BLaER1 treated with 17β-estradiol and CSF1 and Interleukin-3, amounts not matched to agents 10 nM and 100 nM (cell line): ENCODE measurements around the gene STRADA.

ENCODE experiments used
- H3K27ac ChIP-seq, 11 experiments: shearing (Covaris generic); formaldehyde crosslinking; 2 replicates each; pipeline ENCODE4 v1.8.1; 2022
- H3K27me3 ChIP-seq, 11 experiments: shearing (Covaris generic); formaldehyde crosslinking; 2 replicates each; pipeline ENCODE4 v1.8.1; 2022
- H3K36me3 ChIP-seq, 11 experiments: shearing (Covaris generic); formaldehyde crosslinking; 2 replicates each; pipeline ENCODE4 v1.8.1; 2022
- H3K4me1 ChIP-seq, 10 experiments: shearing (Covaris generic); formaldehyde crosslinking; 2 replicates each; pipeline ENCODE4 v1.8.1; 2022
- H3K4me2 ChIP-seq, 11 experiments: shearing (Covaris generic); formaldehyde crosslinking; 2 replicates each; pipeline ENCODE4 v1.8.1; 2022
- H3K4me3 ChIP-seq, 10 experiments: shearing (Covaris generic); formaldehyde crosslinking; 2 replicates each; pipeline ENCODE4 v1.8.1; 2022
- H3K9ac ChIP-seq, 11 experiments: shearing (Covaris generic); formaldehyde crosslinking; 2 replicates each; pipeline ENCODE4 v1.8.1; 2022
- H3K9me3 ChIP-seq, 11 experiments: shearing (Covaris generic); formaldehyde crosslinking; replicated peaks in 1 of 11; 2 replicates each; pipeline ENCODE4 v1.8.1; 2022
- H4K20me1 ChIP-seq, 11 experiments: shearing (Covaris generic); formaldehyde crosslinking; 2 replicates each; pipeline ENCODE4 v1.8.1; 2022
- Cebpa-rat ChIP-seq, 11 experiments: shearing (Covaris generic); IDR thresholded peaks; 2 replicates each; pipeline ENCODE4 v1.8.1; 2022

Gene STRADA

DNA sequence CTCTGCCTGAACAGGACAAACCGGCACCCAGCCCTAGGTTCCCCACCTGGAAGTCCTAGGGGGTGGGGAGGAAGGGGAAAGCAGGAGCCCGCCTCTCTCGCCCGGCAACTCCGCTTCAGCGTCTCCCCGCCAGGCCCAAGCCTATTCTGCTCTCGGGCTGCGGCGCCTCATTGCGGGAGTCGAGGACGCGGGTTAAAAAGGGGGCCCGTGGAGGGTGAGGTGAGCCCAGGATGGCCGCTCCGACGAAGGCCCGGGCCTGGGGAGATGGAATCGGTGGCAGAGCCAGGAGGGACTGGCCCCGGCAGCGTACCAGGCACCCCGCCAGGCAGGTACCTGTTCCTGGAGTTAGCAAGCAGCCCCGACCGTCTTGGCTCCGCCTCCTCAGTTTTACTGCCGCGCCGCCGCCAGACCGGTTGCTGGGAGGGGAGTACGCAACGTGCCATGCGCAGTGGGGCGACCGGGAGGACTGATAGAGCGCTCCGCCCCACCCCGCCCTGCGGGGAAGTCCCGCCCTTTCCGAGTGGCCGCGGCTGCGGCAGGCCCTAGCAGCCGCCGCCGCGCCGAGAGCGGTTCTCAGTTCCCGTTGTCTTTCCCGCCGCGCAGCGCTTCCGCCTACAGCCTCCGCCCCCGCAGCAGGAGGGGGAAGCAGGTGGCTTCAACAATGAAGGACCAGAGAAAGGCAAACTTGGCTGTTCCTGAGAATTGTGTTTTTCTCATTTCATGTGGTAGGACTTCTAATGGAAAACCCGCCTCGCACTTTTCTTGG is at the start of gene STRADA:
STRADA (minus strand) TSS at position 392 of the 766 bp plus-strand sequence. CDS start 13,430 bp downstream, outside the sequence.
- Histone ChIP-seq H3K9me3 (no peaks in the 10 kb centered on the region), H3K4me3 (peak within 1 kb of the TSS; percentile 84 to 99 (median 88)), H3K4me1 (peaks cover 23 to 43% (median 28%) of the 10 kb centered on the region in 10 experiments), H3K27ac (peak within 1 kb of the TSS; percentile 82 to 93 (median 89)), H3K36me3 (peaks cover 11 to 39% (median 21%) of the 10 kb centered on the region in 11 experiments; a peak in 21 of 22 replicates), H3K9ac (peak within 1 kb of the TSS; percentile 90 to 96 (median 93)), H4K20me1 (peaks cover 0 to 10% (median 0%) of the 10 kb centered on the region in 11 experiments; a peak in 3 of 22 replicates), H3K27me3 (no peaks in the 10 kb centered on the region), H3K4me2 (peak within 1 kb of the TSS; percentile 83 to 96 (median 91))
- TF ChIP-seq Cebpa-rat (IDR thresholded peaks at IDR 0.05), result no peak

GRCh38 chr17:63790057-63790456 is 48.5 kb upstream of the STRADA start:
- Histone ChIP-seq H3K4me3 (no peak overlapping the region), H3K36me3 (peaks cover 88 to 100% (median 100%) of the 10 kb centered on the region in 11 experiments), H3K27ac (no peak overlapping the region)

GRCh38 chr17:63786971-63787711 is 45.5 kb upstream of the STRADA start:
- H3K4me2 ChIP-seq, result peak overlapping the region in 3 of 11 experiments; percentile 5 to 29 (median 27); a peak in 3 of 22 replicates
- H3K27me3 ChIP-seq, result no peaks in the 10 kb centered on the region
- H4K20me1 ChIP-seq, result peaks cover 96 to 100% (median 100%) of the 10 kb centered on the region in 11 experiments
- no peak for TF ChIP-seq Cebpa-rat (IDR thresholded peaks at IDR 0.05)
- no peak overlapping the region for H3K27ac ChIP-seq
- peaks cover 0 to 19% (median 0%) of the 10 kb centered on the region in 10 experiments; a peak in 4 of 20 replicates for H3K4me1 ChIP-seq
- H3K9me3 ChIP-seq, result no peaks in the 10 kb centered on the region
- H3K4me3 ChIP-seq, result no peak overlapping the region
- no peak overlapping the region for H3K9ac ChIP-seq
- H3K36me3 ChIP-seq, result peaks cover 84 to 100% (median 99%) of the 10 kb centered on the region in 11 experiments

More at GRCh38 chr17:63790057-63790456, 48.5 kb upstream of the STRADA start:
- peaks cover 78 to 100% (median 94%) of the 10 kb centered on the region in 11 experiments for H4K20me1 ChIP-seq
- H3K4me2 ChIP-seq, result no peak overlapping the region
- H3K4me1 ChIP-seq, result peaks cover 0 to 19% (median 0%) of the 10 kb centered on the region in 10 experiments; a peak in 4 of 20 replicates
- no peaks in the 10 kb centered on the region for H3K27me3 ChIP-seq
- no peaks in the 10 kb centered on the region for H3K9me3 ChIP-seq
- no peak overlapping the region for H3K9ac ChIP-seq
- TF ChIP-seq Cebpa-rat (IDR thresholded peaks at IDR 0.05), result no peak

- Histone ChIP-seq H4K20me1 (peaks cover 95 to 100% (median 100%) of the 10 kb centered on the region in 11 experiments), H3K36me3 (peaks cover 80 to 100% (median 97%) of the 10 kb centered on the region in 11 experiments), H3K27me3 (no peaks in the 10 kb centered on the region), H3K27ac (no peak overlapping the region), H3K9ac (no peak overlapping the region), H3K4me1 (peaks cover 0 to 19% (median 0%) of the 10 kb centered on the region in 10 experiments; a peak in 4 of 20 replicates), H3K4me2 (0 out of 22 replicates have a peak overlapping the region, but pooled peaks of 1 of the 11 experiments have one; percentile 29), H3K9me3 (no peaks in the 10 kb centered on the region), H3K4me3 (no peak overlapping the region)
- no peak for TF ChIP-seq Cebpa-rat (IDR thresholded peaks at IDR 0.05)
Observed at GRCh38 chr17:63786117-63786516, 44.5 kb upstream of the STRADA start.

- H3K4me2 ChIP-seq, result no peak overlapping the region
- no peaks in the 10 kb centered on the region for H3K27me3 ChIP-seq
- peaks cover 0 to 22% (median 0%) of the 10 kb centered on the region in 10 experiments; a peak in 4 of 20 replicates for H3K4me1 ChIP-seq
- H3K9me3 ChIP-seq, result no peaks in the 10 kb centered on the region
- H3K4me3 ChIP-seq, result no peak overlapping the region
- H3K9ac ChIP-seq, result 0 out of 22 replicates have a peak overlapping the region, but pooled peaks of 1 of the 11 experiments have one; percentile 1
- H4K20me1 ChIP-seq, result peaks cover 95 to 100% (median 100%) of the 10 kb centered on the region in 11 experiments
- H3K27ac ChIP-seq, result no peak overlapping the region
- TF ChIP-seq Cebpa-rat (IDR thresholded peaks at IDR 0.05), result no peak
- H3K36me3 ChIP-seq, result peaks cover 81 to 100% (median 97%) of the 10 kb centered on the region in 11 experiments
Observed at GRCh38 chr17:63785556-63785955, 44.0 kb upstream of the STRADA start.

- no peaks in the 10 kb centered on the region for H3K9me3 ChIP-seq
- no peaks in the 10 kb centered on the region for H3K27me3 ChIP-seq
- no peak for TF ChIP-seq Cebpa-rat (IDR thresholded peaks at IDR 0.05)
- peak overlapping the region in 5 of 11 experiments; percentile 7 to 41 (median 20); a peak in 3 of 22 replicates for H3K9ac ChIP-seq
- H4K20me1 ChIP-seq, result peaks cover 97 to 100% (median 100%) of the 10 kb centered on the region in 11 experiments
- peaks cover 0 to 38% (median 13%) of the 10 kb centered on the region in 10 experiments; a peak in 11 of 20 replicates for H3K4me1 ChIP-seq
- peaks cover 77 to 100% (median 97%) of the 10 kb centered on the region in 11 experiments for H3K36me3 ChIP-seq
- no peak overlapping the region for H3K4me3 ChIP-seq
- no peak overlapping the region for H3K27ac ChIP-seq
- H3K4me2 ChIP-seq, result no peak overlapping the region
Observed at GRCh38 chr17:63783522-63783921, 41.9 kb upstream of the STRADA start.

- Histone ChIP-seq H3K9me3 (no peaks in the 10 kb centered on the region), H3K36me3 (peaks cover 77 to 100% (median 96%) of the 10 kb centered on the region in 11 experiments), H3K27ac (0 out of 22 replicates have a peak overlapping the region, but pooled peaks of 1 of the 11 experiments have one; percentile 17), H3K4me1 (peaks cover 12 to 49% (median 32%) of the 10 kb centered on the region in 10 experiments; a peak in 19 of 20 replicates), H3K4me3 (no peak overlapping the region), H4K20me1 (peaks cover 98 to 100% (median 100%) of the 10 kb centered on the region in 11 experiments), H3K27me3 (no peaks in the 10 kb centered on the region), H3K4me2 (no peak overlapping the region), H3K9ac (0 out of 22 replicates have a peak overlapping the region, but pooled peaks of 2 of the 11 experiments have one; percentile 9 to 32)
- no peak for TF ChIP-seq Cebpa-rat (IDR thresholded peaks at IDR 0.05)
Observed at GRCh38 chr17:63780928-63781327, 39.3 kb upstream of the STRADA start.

- H3K27me3 ChIP-seq, result no peaks in the 10 kb centered on the region
- peaks cover 16 to 53% (median 36%) of the 10 kb centered on the region in 10 experiments for H3K4me1 ChIP-seq
- no peaks in the 10 kb centered on the region for H3K9me3 ChIP-seq
- H3K36me3 ChIP-seq, result peaks cover 77 to 100% (median 94%) of the 10 kb centered on the region in 11 experiments
- H3K4me3 ChIP-seq, result no peak overlapping the region
- no peak overlapping the region for H3K4me2 ChIP-seq
- H3K9ac ChIP-seq, result peak overlapping the region in 2 of 11 experiments; percentile 9 to 32; a peak in 1 of 22 replicates
- H3K27ac ChIP-seq, result 0 out of 22 replicates have a peak overlapping the region, but pooled peaks of 1 of the 11 experiments have one; percentile 17
- H4K20me1 ChIP-seq, result peaks cover 98 to 100% (median 100%) of the 10 kb centered on the region in 11 experiments
- no peak for TF ChIP-seq Cebpa-rat (IDR thresholded peaks at IDR 0.05)
Observed at GRCh38 chr17:63780507-63780906, 38.9 kb upstream of the STRADA start.
